Activated CD8-positive, alpha-beta memory T cell treated with anti-CD3 and anti-CD28 coated beads for 36 hours (primary cell): ENCODE data around the gene OR6K3. TPM values are rescaled to one million over a fixed set of nuclear protein-coding genes. Genes with fewer than 3 reads are reported as not detected.
"Not testable (repeated sequence)": the region's sequence is repeated elsewhere in the genome, so short reads cannot be mapped to it uniquely, and the experiment has no call there.

Experiments
- CTCF ChIA-PET: fragments of 350-600 bp; sonication (Branson Sonifier 250); formaldehyde crosslinking; loops from one replicate; lab custom pipeline; 2021; ENCODE audit warnings: antibody characterized with exemption; lab: Charles Lee
- POLR2A ChIA-PET: fragments of 350-600 bp; sonication (Branson Sonifier 250); formaldehyde crosslinking; loops from one replicate; lab custom pipeline; 2021; ENCODE audit warnings: antibody characterized with exemption; lab: Charles Lee
- total RNA-seq, 2 experiments: library from RNA; stranded (reverse); gene quantifications; one replicate each; pipeline ENCODE4 v1.2.3, GENCODE V29; 2021

Gene OR6K3, protein sequence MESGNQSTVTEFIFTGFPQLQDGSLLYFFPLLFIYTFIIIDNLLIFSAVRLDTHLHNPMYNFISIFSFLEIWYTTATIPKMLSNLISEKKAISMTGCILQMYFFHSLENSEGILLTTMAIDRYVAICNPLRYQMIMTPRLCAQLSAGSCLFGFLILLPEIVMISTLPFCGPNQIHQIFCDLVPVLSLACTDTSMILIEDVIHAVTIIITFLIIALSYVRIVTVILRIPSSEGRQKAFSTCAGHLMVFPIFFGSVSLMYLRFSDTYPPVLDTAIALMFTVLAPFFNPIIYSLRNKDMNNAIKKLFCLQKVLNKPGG
- not detected for total RNA-seq

DNA sequence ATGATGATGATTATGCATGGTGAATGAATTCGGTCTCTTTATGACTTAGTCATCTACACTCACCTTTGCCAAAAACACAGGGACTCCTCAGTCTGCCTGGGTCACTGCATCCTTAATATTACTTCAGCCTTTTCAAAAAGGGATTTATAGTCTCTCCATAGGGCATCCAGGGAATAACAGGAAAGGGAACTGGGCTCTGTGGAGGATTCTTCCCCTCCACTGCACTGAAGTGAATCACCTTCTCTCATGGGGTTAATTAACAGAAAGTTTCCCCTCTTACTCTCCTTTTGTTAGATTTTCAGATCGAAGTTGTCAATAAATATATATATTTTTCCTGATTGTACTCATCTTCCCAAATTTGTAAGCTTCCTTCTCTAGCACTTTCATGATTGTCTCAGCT is at the start of gene OR6K3:
Gene OR6K3 (minus strand): TSS at position 101 of the 400 bp plus-strand sequence. CDS start 2,605 bp downstream, outside the sequence.
- ChIA-PET CTCF (no interaction called here), POLR2A (no interaction called here)

DNA sequence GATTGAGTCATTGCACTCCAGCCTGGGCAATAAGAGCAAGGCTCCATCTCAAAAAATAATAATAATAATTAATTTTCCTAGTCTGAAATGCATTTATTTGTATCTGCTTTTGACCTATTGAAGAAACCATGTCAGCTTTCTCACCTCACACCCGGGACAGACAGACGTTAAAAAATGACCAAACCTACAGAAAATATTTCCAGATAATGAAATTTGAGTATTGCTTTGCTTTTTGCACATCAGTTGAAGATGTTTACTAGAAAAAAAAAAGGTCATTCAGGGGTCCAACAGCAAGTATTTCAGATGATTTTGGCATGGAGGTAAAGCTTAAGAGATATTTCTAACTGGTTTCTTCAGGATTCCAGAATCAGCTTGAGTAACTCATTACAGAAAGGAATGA is 33.9 kb upstream of the OR6K3 start, which contains the start of gene OR6K6:
Gene OR6K6 (plus strand): TSS at position 301 of the 400 bp plus-strand sequence. CDS start 168 bp downstream, outside the sequence.
- ChIA-PET CTCF (no interaction called here), POLR2A (no interaction called here)

GRCh38 chr1:158752155-158752712 is 31.7 kb upstream of the OR6K3 start:
- POLR2A ChIA-PET: no interaction called here
- CTCF ChIA-PET: no interaction called here

DNA sequence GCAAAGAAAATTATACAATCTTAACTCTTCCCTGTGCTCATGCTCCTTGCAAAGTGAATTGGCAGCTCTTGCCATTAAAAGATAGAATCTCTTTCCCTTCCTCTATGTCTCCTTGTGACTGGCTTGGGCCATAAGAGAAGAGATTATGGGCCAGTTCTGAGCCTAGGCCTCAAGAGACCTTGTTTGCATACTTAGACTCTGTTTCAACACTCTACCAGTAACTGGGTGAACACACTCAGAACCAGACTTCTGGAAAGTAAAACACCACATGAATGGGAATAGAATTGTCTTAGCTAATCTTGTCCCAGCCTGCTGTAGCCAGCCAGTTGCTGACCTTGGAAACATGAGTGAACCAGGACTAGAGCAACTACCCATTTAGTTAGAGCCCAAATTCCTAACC is 15.3 kb upstream of the OR6K3 start:
- ChIA-PET POLR2A (no interaction called here), CTCF (no interaction called here)

DNA sequence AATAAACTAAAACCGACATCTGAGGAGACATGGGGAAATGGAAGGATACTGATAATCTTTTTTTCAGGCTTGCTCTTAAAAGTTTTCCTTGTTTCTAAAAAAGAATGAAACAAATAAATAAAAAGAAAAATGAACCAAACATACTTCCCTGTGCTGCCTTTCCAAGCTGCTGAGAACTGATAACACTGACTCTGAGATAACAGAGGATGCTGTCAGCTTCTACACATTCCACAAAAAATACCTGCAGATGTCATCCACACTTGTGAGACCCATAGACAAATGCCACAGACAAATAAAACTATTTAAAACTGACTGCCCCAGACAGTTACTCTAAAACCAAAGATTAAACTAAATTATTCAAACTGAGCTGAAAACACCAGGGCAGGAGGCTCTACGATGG is 12.0 kb upstream of the OR6K3 start:
- ChIA-PET CTCF (no interaction called here), POLR2A (no interaction called here)

DNA sequence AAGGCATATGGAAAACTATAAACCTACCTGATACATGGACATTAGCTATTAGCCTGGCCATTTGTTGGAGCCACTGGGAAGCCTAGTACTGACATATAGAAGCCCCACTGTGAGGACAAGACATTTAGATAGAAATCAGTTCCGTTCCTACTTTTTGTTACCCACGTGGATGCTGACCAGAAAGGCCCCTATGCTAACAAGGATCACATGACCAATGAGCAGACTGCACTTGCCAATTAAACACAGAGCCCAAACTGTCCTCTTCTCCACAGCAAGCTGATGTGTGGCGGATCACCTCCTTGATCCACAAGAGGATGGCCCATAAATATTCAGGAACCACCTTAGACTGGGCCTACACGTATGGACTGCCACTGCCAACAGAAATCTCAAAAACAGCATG is 11.2 kb upstream of the OR6K3 start:
- ChIA-PET POLR2A (no interaction called here), CTCF (no interaction called here)

- CTCF ChIA-PET: no interaction called here
- POLR2A ChIA-PET: no interaction called here
Observed at GRCh38 chr1:158730453-158730852, 9.9 kb upstream of the OR6K3 start.

DNA sequence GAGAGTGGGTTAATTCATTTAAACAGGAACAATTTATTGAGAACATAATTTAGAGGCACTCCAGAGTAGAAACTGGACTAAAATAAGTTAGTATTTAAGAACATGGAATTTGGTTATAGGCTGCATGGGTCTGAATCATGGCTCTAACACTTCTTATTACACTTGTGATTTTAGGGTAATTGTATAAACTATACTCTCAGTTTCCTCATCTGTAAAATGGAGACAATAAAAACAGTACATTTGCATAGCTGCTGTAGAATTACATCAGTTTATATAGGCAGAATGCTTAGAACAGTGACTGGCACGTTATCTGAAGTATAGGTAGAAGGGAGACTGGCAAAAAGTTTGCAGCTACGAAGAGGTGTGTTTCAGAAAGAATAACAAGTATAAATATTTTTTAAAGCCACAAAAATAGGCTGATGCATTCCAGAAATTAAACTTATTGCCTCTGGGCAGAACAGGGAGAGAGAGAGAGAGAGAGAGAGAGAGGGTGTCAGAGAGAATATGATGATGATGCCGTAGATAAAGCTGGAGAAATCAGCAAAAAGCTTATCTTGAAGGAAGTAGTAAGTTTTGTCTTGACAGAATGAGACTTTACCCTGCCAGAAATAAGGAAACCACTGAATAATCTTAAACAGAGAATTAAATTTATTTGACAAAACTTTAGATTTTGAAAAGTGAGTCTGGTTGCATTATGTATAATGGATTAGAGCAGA is 8.1 kb upstream of the OR6K3 start:
- ChIA-PET CTCF (no interaction called here), POLR2A (no interaction called here)

GRCh38 chr1:158724442-158724841 is 3.9 kb upstream of the OR6K3 start:
- ChIA-PET POLR2A (no interaction called here), CTCF (no interaction called here)

DNA sequence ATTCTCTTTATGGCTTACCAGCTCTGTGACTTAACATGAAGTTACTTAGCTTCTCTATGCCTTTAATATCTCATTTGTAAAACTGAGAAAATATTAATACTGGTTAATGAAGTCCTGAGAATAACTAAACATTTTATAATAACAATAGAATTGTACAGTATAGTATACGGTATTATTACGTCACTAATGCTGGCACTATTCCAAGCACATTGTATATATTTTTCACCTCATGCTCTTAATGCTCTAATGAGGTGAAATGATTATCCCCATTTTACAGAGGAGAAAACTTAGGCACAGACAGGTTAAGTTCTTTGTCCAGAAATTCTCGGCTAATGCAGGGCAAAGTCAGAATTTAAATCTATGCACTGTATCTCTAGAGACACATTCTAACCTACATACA is 856 bp downstream of the OR6K3 start:
- POLR2A ChIA-PET: interaction anchor here (0.6 kb wide), 1 partner anchor 18 kb away, joined by 8 read pairs; no protein-coding TSS in a partner anchor
- CTCF ChIA-PET: no interaction called here

GRCh38 chr1:158717344-158717743 is 3.2 kb downstream of the OR6K3 start:
- POLR2A ChIA-PET: no interaction called here
- CTCF ChIA-PET: no interaction called here

DNA sequence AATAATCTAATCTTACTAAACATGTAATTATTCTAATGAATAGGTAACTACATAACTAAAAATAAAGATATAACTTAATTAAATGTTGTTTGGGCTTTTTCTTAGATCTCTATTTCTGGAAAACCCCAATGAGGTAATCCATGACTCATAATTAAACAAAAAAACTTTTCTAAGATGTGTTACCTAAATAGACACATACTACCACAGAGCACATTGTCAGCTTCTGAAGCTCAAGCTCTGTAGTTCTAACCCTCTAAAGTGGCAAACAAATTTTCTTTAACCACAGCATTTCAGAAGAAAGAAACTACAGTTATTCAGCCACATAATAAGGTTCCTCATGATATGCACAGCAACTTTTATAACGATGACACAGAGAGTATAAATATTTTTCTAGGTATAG is 4.2 kb downstream of the OR6K3 start:
- ChIA-PET POLR2A (no interaction called here), CTCF (no interaction called here)

- CTCF ChIA-PET: no interaction called here
- POLR2A ChIA-PET: no interaction called here
Observed at GRCh38 chr1:158714754-158715153, 5.8 kb downstream of the OR6K3 start.

- ChIA-PET CTCF (no interaction called here), POLR2A (no interaction called here)
Observed at GRCh38 chr1:158711098-158711497, 9.4 kb downstream of the OR6K3 start.

DNA sequence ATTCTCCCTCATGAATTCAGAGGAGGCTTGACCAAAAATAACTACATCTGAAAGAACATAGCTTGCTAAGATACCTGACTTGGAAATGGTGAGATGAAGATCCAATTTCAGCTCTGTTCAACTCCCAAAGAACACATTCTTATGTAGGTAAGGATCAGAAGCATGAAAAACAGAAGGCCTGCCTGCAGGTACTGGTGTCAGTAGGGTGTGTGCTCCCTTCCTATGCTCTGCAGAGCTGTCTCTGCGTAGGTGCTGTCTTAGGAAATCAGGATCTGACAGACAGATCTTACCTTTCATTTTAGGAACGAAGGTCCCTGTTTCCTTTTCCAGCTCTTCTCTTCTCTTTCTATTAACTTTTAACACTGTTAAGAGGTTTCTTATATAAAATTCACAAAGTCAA is 14.4 kb downstream of the OR6K3 start:
- ChIA-PET CTCF (no interaction called here), POLR2A (no interaction called here)

- POLR2A ChIA-PET: no interaction called here
- CTCF ChIA-PET: no interaction called here
Observed at GRCh38 chr1:158700552-158700951, 20.0 kb downstream of the OR6K3 start, which contains the start of gene OR6K2. TSS of gene OR6K2 (minus strand) at chr1:158700652. CDS start at chr1:158700652, 0 bp downstream.

DNA sequence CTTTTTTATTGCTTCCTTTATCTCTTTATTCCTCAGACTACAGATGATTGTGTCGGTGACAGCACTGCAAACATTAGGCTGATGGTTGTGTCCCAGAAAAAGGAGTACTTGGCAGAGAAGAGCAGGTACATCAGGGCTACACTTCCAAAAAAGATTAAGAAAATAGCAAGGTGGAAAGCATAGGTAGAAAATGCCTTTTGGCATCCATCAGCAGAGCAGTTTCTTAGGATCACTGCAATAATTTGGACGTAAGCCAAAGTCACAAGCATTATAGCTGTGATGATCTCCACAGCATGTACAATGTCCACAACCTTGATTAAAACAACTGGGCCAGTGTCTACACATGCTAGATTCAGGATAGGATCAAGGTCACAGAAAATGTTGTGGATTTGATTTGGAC is 25.9 kb downstream of the OR6K3 start:
- POLR2A ChIA-PET: no interaction called here

GRCh38 chr1:158692356-158692755 is 28.2 kb downstream of the OR6K3 start:
- POLR2A ChIA-PET: no interaction called here
- CTCF ChIA-PET: no interaction called here

More for the DNA sequence above, 25.9 kb downstream of the OR6K3 start:
- CTCF ChIA-PET: no interaction called here

DNA sequence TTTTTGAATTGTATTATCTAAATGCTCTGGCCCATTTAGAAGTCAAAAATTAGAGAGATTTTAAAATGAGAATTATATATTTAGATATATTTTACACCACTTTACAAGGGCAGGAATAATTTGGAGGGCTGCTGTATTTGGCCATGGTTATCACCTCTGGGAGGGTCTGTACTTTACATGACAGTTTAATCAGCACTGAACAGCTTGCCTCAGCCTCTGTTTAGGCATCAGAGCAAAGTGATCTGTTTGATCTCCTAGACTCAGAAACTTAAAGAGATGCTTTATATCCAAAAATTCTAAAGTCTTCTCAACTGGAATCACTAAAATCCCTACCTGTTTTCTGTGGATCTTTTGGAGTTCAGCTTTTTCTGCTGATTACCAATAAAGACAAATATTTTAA is 28.6 kb downstream of the OR6K3 start:
- ChIA-PET POLR2A (no interaction called here), CTCF (no interaction called here)

- POLR2A ChIA-PET, CTCF ChIA-PET: not testable (repeated sequence)
Observed at GRCh38 chr1:158691149-158691548, 29.4 kb downstream of the OR6K3 start.

DNA sequence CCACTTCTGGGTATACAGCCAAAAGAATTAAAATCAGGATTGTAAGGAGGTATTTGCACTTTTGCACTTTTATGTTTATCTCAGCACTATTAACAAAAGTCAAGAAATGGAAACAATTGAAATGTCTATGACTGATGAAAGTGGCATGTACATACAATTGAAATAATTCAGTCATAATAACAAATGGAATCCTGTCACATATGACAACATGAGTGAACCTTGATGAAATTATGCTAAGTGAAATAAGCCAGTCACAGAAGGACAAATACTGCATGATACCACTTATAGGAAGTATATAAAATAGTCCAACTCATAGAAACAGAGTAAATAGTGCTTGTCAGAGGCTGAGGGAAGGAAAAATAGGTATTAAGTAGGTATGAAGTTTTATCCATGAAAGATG is 30.6 kb downstream of the OR6K3 start:
- ChIA-PET CTCF (no interaction called here), POLR2A (no interaction called here)
